B cell (primary cell): ENCODE results near the gene ISG15.
A peak's percentile ranks its signal among the peaks of the same experiment; 100 is the strongest.

Experiments
- CTCF ChIP-seq: fragments of 200-600 bp; IDR thresholded peaks from one replicate; pipeline ENCODE4 v1.8.0; 2022; ENCODE audit warnings: antibody characterized with exemption, mild to moderate bottlenecking
- EZH2 ChIP-seq: IDR thresholded peaks from 2 replicates; pipeline ENCODE4 v1.6.1; 2012; ENCODE audit warnings: borderline replicate concordance, low read depth, mild to moderate bottlenecking, moderate library complexity, low read length; ENCODE audit not compliant: insufficient read depth, poor library complexity, severe bottlenecking

GRCh38 chr1:997993-998744 lies 15.1 kb upstream of the ISG15 start:
- TF ChIP-seq CTCF, result no peak
- TF ChIP-seq EZH2, result peak; percentile 72
